Neural cell (in vitro differentiated cells): Measurements from ENCODE around the gene RELN. TPM values are rescaled to one million over a fixed set of nuclear protein-coding genes. Genes with fewer than 3 reads are reported as not detected.
A peak's percentile ranks its signal among the peaks of the same experiment; 100 is the strongest.

ENCODE experiments used
- H2AFZ ChIP-seq: fragments of 200-600, 300-800 bp; sonication (generic), shearing (Covaris generic); 2 replicates; pipeline ENCODE4 v1.6.0; 2014; ENCODE audit warnings: low read depth, mild to moderate bottlenecking, antibody characterized with exemption, low read length, moderate library complexity
- H3F3A ChIP-seq: fragments of 200-600 bp; shearing (Covaris generic); 2 replicates; pipeline ENCODE4 v1.6.1; 2016; ENCODE audit warnings: mild to moderate bottlenecking, moderate library complexity, mixed read lengths, antibody characterized with exemption, low read length; ENCODE audit not compliant: insufficient read depth, poor library complexity, severe bottlenecking
- H3K27ac ChIP-seq: fragments of 200-600, 300-800 bp; sonication (generic), shearing (Covaris generic); 2 replicates; pipeline ENCODE4 v1.5.1; 2014; ENCODE audit warnings: mild to moderate bottlenecking, low read length, moderate library complexity
- H3K27me3 ChIP-seq: fragments of 300-800, 200-600 bp; sonication (generic), shearing (Covaris generic); 2 replicates; pipeline ENCODE4 v1.6.0; 2014; ENCODE audit warnings: mild to moderate bottlenecking, low read depth, low read length, moderate library complexity; ENCODE audit not compliant: insufficient read depth
- H3K36me3 ChIP-seq: fragments of 300-800, 200-600 bp; sonication (generic), shearing (Covaris generic); 2 replicates; pipeline ENCODE4 v1.5.1; 2014; ENCODE audit warnings: mild to moderate bottlenecking, antibody characterized with exemption, low read length, moderate library complexity; ENCODE audit not compliant: insufficient read depth
- H3K4me2 ChIP-seq: fragments of 300-800, 200-600 bp; sonication (generic), shearing (Covaris generic); 2 replicates; pipeline ENCODE4 v1.6.0; 2014; ENCODE audit warnings: mild to moderate bottlenecking, low read length
- H3K4me3 ChIP-seq: fragments of 300-800, 200-600 bp; sonication (generic), shearing (Covaris generic); 2 replicates; pipeline ENCODE4 v1.5.1; 2014; ENCODE audit warnings: mild to moderate bottlenecking, low read length, moderate library complexity
- H3K79me2 ChIP-seq: fragments of 200-600 bp; shearing (Covaris generic); replicated peaks from 2 replicates; pipeline ENCODE4 v1.6.0; 2014; ENCODE audit warnings: mild to moderate bottlenecking, low read length, moderate library complexity; ENCODE audit not compliant: insufficient read depth
- H3K9ac ChIP-seq: fragments of 300-800, 200-600 bp; sonication (generic), shearing (Covaris generic); 2 replicates; pipeline ENCODE4 v1.6.1; 2016; ENCODE audit warnings: mild to moderate bottlenecking, low read length, mixed read lengths
- H3K9me2 ChIP-seq: fragments of 200-600 bp; shearing (Covaris generic); 2 replicates; pipeline ENCODE4 v1.6.1; 2016; ENCODE audit warnings: mild to moderate bottlenecking, low read length, mixed read lengths; ENCODE audit not compliant: insufficient read depth
- H3K9me3 ChIP-seq: fragments of 200-600, 300-800 bp; sonication (generic), shearing (Covaris generic); 2 replicates; pipeline ENCODE4 v1.6.1; 2016; ENCODE audit warnings: mild to moderate bottlenecking, mixed run types, low read length, moderate library complexity, mixed read lengths
- H4K20me1 ChIP-seq: fragments of 200-600 bp; shearing (Covaris generic); 2 replicates; pipeline ENCODE4 v1.6.1; 2016; ENCODE audit warnings: mild to moderate bottlenecking, mixed run types; ENCODE audit not compliant: insufficient read depth
- CTCF ChIP-seq: fragments of 450-650 bp; IDR thresholded peaks from 2 replicates; pipeline ENCODE4 v1.5.1; 2014; ENCODE audit warnings: antibody characterized with exemption, mild to moderate bottlenecking, moderate library complexity; ENCODE audit not compliant: poor library complexity, severe bottlenecking
- EP300 ChIP-seq: fragments of 450-650 bp; conservative IDR thresholded peaks from 2 replicates; pipeline ENCODE4 v1.6.1; 2014; ENCODE audit warnings: antibody characterized with exemption, mild to moderate bottlenecking, moderate library complexity; ENCODE audit not compliant: poor library complexity, severe bottlenecking
- EZH2 ChIP-seq: fragments of 200-600, 300-800 bp; shearing (Covaris generic), sonication (generic); IDR thresholded peaks from 2 replicates; pipeline ENCODE4 v1.6.1; 2014; ENCODE audit warnings: antibody characterized with exemption, low read length, borderline replicate concordance, mild to moderate bottlenecking; ENCODE audit not compliant: insufficient read depth, poor library complexity, severe bottlenecking
- MXI1 ChIP-seq: fragments of 450-650 bp; conservative IDR thresholded peaks from 2 replicates; pipeline ENCODE4 v1.6.1; 2014; ENCODE audit warnings: antibody characterized with exemption, mild to moderate bottlenecking; ENCODE audit not compliant: poor library complexity, severe bottlenecking
- POLR2AphosphoS5 ChIP-seq: IDR thresholded peaks from 2 replicates; pipeline ENCODE4 v1.6.1; 2012
- RAD21 ChIP-seq: fragments of 450-650 bp; conservative IDR thresholded peaks from 2 replicates; pipeline ENCODE4 v1.6.1; 2014; ENCODE audit warnings: antibody characterized with exemption, mild to moderate bottlenecking, moderate library complexity
- REST ChIP-seq: IDR thresholded peaks from 2 replicates; pipeline ENCODE4 v1.6.1; 2012; ENCODE audit warnings: borderline replicate concordance
- SMC3 ChIP-seq: fragments of 450-650 bp; conservative IDR thresholded peaks from 2 replicates; pipeline ENCODE4 v1.6.1; 2014; ENCODE audit warnings: antibody characterized with exemption, mild to moderate bottlenecking, moderate library complexity; ENCODE audit not compliant: poor library complexity
- TAF1 ChIP-seq: IDR thresholded peaks from 2 replicates; pipeline ENCODE4 v1.6.1; 2012; ENCODE audit warnings: low read depth
- polyA plus RNA-seq: library from polyadenylated mRNA; depleted of rRNA; stranded (reverse); fragments of >200 nt; gene quantifications from 2 replicates; pipeline ENCODE4 v1.2.3, GENCODE V29; 2014

The RELN gene
- polyA plus RNA-seq, 1 donor from 2014 or later: 178 TPM

DNA sequence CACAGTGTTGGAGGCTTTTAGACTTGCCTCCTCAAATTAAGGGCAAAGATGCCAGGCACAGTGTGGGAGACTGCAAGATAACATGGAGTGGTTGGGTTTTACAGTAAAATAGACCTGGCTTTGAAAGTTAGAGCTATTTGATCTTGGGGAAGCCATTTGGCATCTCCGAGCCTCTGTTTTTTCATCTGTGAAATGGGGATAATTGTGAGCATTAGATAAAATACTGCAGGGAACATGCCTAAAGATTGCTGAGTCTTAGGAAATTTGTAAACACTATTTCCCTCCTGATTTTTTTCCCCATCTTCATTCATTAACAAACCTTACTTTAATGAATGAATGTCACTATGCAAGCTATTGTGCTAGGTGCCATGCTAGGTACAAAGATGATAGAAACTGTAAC is 302.2 kb downstream of the RELN start:
- H3F3A ChIP-seq: peaks cover 6% of the 10 kb centered on the region
- no peak overlapping the region for H2AFZ ChIP-seq
- no peaks in the 10 kb centered on the region for H3K79me2 ChIP-seq
- H3K4me2 ChIP-seq: no peak overlapping the region
- no peak overlapping the region for H3K4me3 ChIP-seq
- H3K9ac ChIP-seq: no peak overlapping the region
- TF ChIP-seq EP300: no peak
- no peak for TF ChIP-seq SMC3
- no peak for TF ChIP-seq CTCF
- no peak for TF ChIP-seq REST
- TF ChIP-seq POLR2AphosphoS5: no peak
- TF ChIP-seq EZH2: no peak
- no peak for TF ChIP-seq TAF1
- TF ChIP-seq MXI1: no peak
- TF ChIP-seq RAD21: no peak
- no peaks in the 10 kb centered on the region for H3K27me3 ChIP-seq
- H3K27ac ChIP-seq: no peak overlapping the region
- no peaks in the 10 kb centered on the region for H4K20me1 ChIP-seq
- no peaks in the 10 kb centered on the region for H3K9me3 ChIP-seq
- no peaks in the 10 kb centered on the region for H3K36me3 ChIP-seq
- H3K9me2 ChIP-seq: no peaks in the 10 kb centered on the region

DNA sequence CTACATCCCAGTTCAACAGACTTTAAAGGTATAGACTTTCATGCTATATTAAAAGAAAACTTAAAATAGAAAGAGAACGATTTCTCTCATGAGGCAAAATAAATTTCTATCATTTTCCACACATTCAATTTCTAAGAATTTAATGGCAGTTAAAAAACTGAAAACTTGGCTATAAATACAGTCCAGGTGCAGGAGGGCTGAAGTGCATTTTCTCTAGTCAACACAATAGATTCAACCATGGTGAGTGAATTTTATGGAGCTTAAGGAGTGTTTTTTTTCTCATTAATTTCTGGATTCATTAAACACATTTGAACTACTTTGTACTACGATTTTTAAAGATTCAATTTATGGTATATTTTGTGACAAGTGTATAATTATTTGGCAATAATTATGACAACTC is 302.7 kb downstream of the RELN start:
- Histone ChIP-seq H3K9me2 (no peaks in the 10 kb centered on the region), H3K79me2 (no peaks in the 10 kb centered on the region), H3K4me3 (no peak overlapping the region), H3K27ac (peak overlapping the region; percentile 23), H3K9me3 (no peaks in the 10 kb centered on the region), H3K36me3 (no peaks in the 10 kb centered on the region), H3K9ac (no peak overlapping the region), H3K4me2 (no peak overlapping the region), H2AFZ (no peak overlapping the region), H3K27me3 (no peaks in the 10 kb centered on the region), H4K20me1 (no peaks in the 10 kb centered on the region), H3F3A (peaks cover 6% of the 10 kb centered on the region)
- TF ChIP-seq CTCF (no peak), EP300 (no peak), SMC3 (no peak)
